GM12801 (cell line): ENCODE results near the gene PROK1.

Experiments
- TF ChIP-seq, protein P1 (sequence below): IDR thresholded peaks from one replicate; pipeline ENCODE4 v1.5.1; 2011; ENCODE audit warnings: control low read depth; ENCODE audit not compliant: insufficient read length; ENCODE audit errors: extremely low read depth

Gene PROK1

DNA sequence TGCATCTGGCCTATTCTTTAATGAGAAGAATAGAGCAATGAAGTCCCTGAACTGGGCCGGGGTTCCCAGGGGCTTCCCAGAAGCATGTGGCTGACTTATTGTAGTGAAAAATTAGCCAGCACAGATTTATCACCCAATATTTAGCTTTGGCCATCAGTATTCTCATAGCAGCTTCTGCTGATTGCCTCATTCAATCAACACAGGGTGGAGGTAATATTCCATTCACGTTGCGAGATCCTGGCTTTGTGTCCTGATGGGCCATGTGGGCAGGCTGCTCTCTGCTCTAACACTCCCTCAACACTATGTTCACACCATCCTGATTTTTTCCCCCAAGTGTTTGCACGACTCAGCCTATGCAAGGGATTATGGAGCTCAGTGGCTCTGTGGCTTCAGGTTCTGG is 22.0 kb upstream of the PROK1 start:
- TF ChIP-seq, protein P1, sequence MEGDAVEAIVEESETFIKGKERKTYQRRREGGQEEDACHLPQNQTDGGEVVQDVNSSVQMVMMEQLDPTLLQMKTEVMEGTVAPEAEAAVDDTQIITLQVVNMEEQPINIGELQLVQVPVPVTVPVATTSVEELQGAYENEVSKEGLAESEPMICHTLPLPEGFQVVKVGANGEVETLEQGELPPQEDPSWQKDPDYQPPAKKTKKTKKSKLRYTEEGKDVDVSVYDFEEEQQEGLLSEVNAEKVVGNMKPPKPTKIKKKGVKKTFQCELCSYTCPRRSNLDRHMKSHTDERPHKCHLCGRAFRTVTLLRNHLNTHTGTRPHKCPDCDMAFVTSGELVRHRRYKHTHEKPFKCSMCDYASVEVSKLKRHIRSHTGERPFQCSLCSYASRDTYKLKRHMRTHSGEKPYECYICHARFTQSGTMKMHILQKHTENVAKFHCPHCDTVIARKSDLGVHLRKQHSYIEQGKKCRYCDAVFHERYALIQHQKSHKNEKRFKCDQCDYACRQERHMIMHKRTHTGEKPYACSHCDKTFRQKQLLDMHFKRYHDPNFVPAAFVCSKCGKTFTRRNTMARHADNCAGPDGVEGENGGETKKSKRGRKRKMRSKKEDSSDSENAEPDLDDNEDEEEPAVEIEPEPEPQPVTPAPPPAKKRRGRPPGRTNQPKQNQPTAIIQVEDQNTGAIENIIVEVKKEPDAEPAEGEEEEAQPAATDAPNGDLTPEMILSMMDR = no peak

DNA sequence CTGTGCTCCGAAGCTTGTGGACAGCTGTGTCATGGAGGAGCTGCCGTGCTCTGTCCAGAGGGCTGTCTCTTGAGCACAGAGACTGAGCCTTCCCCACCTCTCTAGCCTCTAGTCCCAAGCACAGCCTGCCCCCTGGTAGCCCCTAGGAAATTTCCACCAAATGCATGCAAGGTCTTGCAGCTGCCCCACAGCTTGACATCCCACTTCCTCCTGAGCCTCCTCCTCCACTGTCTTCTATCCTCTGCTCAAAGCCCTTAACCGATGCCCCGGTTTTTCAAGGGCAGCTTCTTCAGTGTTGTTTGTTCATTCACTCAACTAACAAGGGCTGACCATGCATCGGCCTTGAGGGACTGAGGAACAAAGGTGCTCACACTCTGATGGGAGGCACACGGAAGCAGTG is 20.6 kb upstream of the PROK1 start:
- TF ChIP-seq, protein P1 = no peak

DNA sequence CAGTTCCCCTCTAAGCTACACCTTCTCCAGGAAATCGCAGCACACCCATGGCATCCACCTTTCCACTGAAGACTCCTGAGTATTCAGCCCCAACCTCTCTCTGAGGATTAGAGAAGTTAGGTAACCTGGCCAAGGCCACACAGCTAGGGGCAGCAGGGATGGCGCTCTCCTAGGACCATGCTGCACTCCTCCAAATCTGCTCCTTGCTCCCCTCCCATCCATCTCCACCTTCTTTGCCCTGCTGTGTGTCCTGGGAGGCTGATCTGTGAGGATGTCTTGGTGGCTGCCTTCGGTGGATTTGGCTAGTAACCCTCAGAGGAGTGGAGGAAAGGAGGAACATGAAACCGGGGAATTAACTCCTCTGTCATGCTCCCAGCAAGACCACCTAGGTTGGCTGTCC is 20.0 kb upstream of the PROK1 start:
- TF ChIP-seq, protein P1 = no peak

DNA sequence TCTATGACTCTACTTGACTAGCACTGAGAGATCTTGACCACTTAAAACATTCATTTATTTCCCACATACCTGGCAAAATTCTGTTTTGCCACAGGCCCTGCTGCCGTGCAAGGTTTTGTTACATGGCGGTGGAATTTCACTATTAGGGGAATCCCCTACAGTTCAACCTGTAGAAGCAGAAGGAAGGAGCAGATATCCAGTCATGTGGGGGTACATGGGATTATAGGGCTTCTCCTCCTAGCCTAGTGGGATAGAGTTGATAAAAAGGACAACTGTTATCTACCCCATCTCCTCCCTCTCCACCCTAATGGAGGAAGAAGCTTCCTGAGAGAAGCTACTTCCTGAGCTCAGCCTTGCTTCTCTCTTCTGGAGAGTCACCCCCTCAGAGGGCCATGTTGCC is 17.7 kb upstream of the PROK1 start:
- TF ChIP-seq, protein P1 = no peak

DNA sequence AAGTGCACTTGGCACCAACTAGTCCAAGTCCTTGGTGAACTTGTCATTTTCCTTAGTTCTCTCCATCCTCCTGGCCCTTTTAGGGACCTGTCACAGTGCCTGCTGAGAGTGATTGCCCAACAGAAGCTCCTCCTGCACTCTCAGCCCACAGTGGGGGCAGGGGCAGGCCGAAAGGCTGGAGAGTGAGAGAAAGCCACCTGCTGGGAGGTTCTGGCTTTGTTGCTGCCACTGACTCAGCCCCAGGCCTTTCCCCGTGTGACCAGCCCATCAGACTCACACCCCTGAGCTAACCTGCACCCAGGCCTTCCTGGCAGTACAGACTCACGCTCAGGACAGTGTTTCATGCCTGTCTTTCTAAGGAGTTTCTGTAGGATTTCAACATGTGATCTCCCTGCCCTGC is 17.1 kb upstream of the PROK1 start:
- TF ChIP-seq, protein P1 = no peak

DNA sequence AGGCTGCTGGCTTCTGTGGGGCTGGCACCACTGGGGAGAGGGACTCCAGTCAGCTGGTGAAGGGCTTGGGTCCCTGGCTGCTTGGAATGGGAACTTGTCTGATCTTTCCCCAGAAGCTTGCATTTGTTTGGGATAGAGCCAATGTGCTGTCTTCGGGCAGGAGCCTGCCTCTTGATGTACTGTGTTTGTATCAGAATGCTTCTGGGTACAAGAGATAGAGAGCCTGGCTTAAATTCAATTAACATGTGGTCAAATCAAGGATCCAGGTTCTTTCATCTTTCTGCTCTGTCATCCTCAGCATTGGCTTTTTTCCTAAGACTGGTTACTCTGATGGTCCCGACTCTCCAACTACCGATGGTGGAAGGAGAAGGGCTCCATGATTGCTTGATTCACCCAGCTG is 16.0 kb upstream of the PROK1 start:
- TF ChIP-seq, protein P1 = no peak

DNA sequence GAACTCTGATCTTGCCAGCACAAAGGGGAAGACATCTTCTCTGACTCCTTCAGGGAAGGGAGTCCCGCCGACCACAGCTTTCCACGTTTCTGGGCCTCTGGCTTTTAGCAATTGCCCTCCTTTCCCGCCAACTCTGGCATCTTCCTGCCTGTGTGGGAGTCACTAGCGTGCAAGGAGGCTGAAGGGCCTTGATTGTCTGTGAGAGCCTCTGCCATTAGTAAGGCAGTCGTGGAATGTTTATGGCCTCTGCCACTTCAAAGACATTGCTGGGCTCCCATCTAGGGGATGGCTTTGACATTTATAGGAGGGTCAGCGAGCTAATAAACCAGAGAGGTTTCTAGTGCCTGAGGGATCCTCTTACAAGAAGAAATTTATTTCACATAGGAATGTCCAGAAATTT is 14.3 kb upstream of the PROK1 start:
- TF ChIP-seq, protein P1 = no peak

DNA sequence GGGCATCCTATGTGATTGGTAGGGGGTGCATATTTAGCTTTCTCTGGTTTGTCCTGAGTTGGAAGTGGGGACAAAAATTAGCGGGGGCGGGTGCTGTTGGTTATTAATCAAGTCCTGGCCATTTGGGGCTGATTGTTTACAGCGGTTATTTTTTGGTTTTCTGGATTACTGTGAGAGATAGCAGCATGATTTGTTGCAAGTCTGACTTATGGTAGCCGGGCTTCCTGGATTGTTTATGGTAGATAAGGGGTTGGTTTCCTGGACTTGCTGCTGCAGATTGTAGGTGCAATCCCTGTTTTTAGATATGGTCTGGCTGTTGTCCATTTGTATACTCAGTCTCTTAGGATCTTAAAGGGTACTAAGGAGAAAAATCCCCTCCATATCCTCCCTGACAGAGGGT is 12.1 kb upstream of the PROK1 start:
- TF ChIP-seq, protein P1 = no peak
